ENCODE measurements around the gene ZNF549.
A peak's percentile ranks its signal among the peaks of the same experiment; 100 is the strongest.
"Not testable (repeated sequence)": the region's sequence is repeated elsewhere in the genome, so short reads cannot be mapped to it uniquely, and the experiment has no call there.

The ZNF549 gene

GRCh38 chr19:57527136-57527881 lies at the start of gene ZNF549:
ZNF549 (plus strand) TSS chr19:57527356; CDS start chr19:57527574, 218 bp downstream.
- peak; percentile 96 for FAIRE-seq

- peak; percentile 92 for FAIRE-seq
Observed at GRCh38 chr19:57487477-57488298, 39.5 kb upstream of the ZNF549 start, which contains the start of gene ZNF419. ZNF419 (plus strand) TSS chr19:57487750; CDS start chr19:57487951, 201 bp downstream.

- not testable (repeated sequence) for FAIRE-seq
Observed at GRCh38 chr19:57488299-57488644, 38.9 kb upstream of the ZNF549 start.

GRCh38 chr19:57499332-57499679 lies 27.9 kb upstream of the ZNF549 start:
- FAIRE-seq: not testable (repeated sequence)

- peak; percentile 67 for FAIRE-seq
Observed at GRCh38 chr19:57499680-57500395, 27.3 kb upstream of the ZNF549 start, which contains the start of gene ZNF773. ZNF773 (plus strand) TSS chr19:57499938; CDS start chr19:57500081, 143 bp downstream.

GRCh38 chr19:57500400-57500799 lies 26.8 kb upstream of the ZNF549 start:
- FAIRE-seq: not testable (repeated sequence)

GRCh38 chr19:57506163-57506562 lies 21.0 kb upstream of the ZNF549 start:
- no peak for FAIRE-seq

GRCh38 chr19:57511484-57511883 lies 15.7 kb upstream of the ZNF549 start:
- no peak for FAIRE-seq

GRCh38 chr19:57512845-57513244 lies 14.3 kb upstream of the ZNF549 start:
- no peak for FAIRE-seq

- no peak for FAIRE-seq
Observed at GRCh38 chr19:57515255-57515654, 11.9 kb upstream of the ZNF549 start.

- FAIRE-seq: not testable (repeated sequence)
Observed at GRCh38 chr19:57518021-57518420, 9.1 kb upstream of the ZNF549 start.

- FAIRE-seq: no peak
Observed at GRCh38 chr19:57537953-57538547, 10.9 kb downstream of the ZNF549 start.

GRCh38 chr19:57546513-57546912 lies 19.4 kb downstream of the ZNF549 start:
- no peak for FAIRE-seq

GRCh38 chr19:57552432-57552831 lies 25.3 kb downstream of the ZNF549 start:
- no peak for FAIRE-seq

- FAIRE-seq: no peak
Observed at GRCh38 chr19:57557659-57558058, 30.5 kb downstream of the ZNF549 start.

GRCh38 chr19:57558525-57558924 lies 31.4 kb downstream of the ZNF549 start:
- no peak for FAIRE-seq

GRCh38 chr19:57559008-57559403 lies 31.9 kb downstream of the ZNF549 start:
- no peak for FAIRE-seq

- peak; percentile 92 for FAIRE-seq
Observed at GRCh38 chr19:57559404-57560025, 32.4 kb downstream of the ZNF549 start, which contains the start of gene ZNF550. ZNF550 (minus strand) TSS chr19:57559863; CDS start chr19:57559682, 181 bp downstream.

- no peak for FAIRE-seq
Observed at GRCh38 chr19:57560049-57560491, 32.9 kb downstream of the ZNF549 start.

- FAIRE-seq: no peak
Observed at GRCh38 chr19:57563547-57563946, 36.4 kb downstream of the ZNF549 start.

GRCh38 chr19:57566396-57567265 lies 39.5 kb downstream of the ZNF549 start:
- no peak for FAIRE-seq
